ENCODE data around the gene LPP. TPM values are rescaled to one million over a fixed set of nuclear protein-coding genes. Genes with fewer than 3 reads are reported as not detected.
A peak's percentile ranks its signal among the peaks of the same experiment; 100 is the strongest.

Gene LPP
- total and polyA plus RNA-seq, 2 of the 13 experiments (the other 11 are each of a cell fraction or from before 2014, with no cell fraction given): 19.2 to 29.9 TPM

DNA sequence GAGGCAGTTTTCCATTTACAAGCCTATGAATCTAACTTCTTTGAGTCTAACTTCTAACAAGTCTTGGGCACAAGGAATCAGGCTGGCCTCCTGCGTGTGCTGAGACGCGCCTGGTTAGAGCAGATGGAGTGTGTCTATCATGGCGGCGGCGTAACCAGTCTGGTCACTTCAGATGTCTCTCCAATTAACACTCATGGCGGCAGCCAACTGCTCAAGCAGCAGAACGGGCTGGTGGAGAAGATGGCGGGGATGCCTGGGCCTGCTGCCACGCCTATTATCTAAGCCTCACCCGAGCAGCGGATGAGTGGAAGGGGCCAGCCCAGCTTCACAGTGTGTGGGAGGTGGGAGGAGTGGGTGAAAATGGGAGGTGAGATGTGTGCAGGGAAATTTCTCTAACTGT lies 771.4 kb downstream of the LPP start:
- POLR2A ChIA-PET: no interaction called here
- H3K4me2 ChIP-seq (ENCODE audit: low read depth, low read length): no peak overlapping the region
- H3K9me3 ChIP-seq (ENCODE audit: low read length): no peaks in the 10 kb centered on the region
- no peak overlapping the region for H3K27ac ChIP-seq (ENCODE audit: extremely low read length, insufficient read depth, low read length)
- CTCF ChIA-PET (ENCODE audit: low intra/inter-chr PET ratio, low total read pairs): no interaction called here
- peaks cover 8% of the 10 kb centered on the region; the same call in 1 of the 2 replicates for H3K4me1 ChIP-seq (ENCODE audit: insufficient read depth, low read length)
- no peak overlapping the region for H3K9ac ChIP-seq (ENCODE audit: insufficient read depth, low read depth, low read length)
- TF ChIP-seq, protein P1, sequence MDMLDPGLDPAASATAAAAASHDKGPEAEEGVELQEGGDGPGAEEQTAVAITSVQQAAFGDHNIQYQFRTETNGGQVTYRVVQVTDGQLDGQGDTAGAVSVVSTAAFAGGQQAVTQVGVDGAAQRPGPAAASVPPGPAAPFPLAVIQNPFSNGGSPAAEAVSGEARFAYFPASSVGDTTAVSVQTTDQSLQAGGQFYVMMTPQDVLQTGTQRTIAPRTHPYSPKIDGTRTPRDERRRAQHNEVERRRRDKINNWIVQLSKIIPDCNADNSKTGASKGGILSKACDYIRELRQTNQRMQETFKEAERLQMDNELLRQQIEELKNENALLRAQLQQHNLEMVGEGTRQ (IDR thresholded peaks at IDR 0.05; ENCODE audit: low read depth, low read length): no peak
- TF ChIP-seq, protein P1 (CRISPR knock-in tag; IDR thresholded peaks at IDR 0.05; ENCODE audit: borderline replicate concordance): no peak
- no peak for TF ChIP-seq ZFYVE20 (CRISPR knock-in tag; IDR thresholded peaks at IDR 0.05; ENCODE audit: borderline replicate concordance, low read depth)
- no peak for TF ChIP-seq ZNF446 (CRISPR knock-in tag; IDR thresholded peaks at IDR 0.05)
- no peaks in the 10 kb centered on the region for H3K36me3 ChIP-seq (replicated peaks in 1 of 2; ENCODE audit: control insufficient read depth in 1 of 2, insufficient read depth in 2 of 2, low read length in 2 of 2)
- intact Hi-C loops (cut with micrococcal nuclease; ENCODE audit: unreplicated experiment) (no loop called here), in situ Hi-C loops (cut with HindIII; ENCODE audit: extremely low pct_ligation_motif_present, low pct_unique_long_range_greater_than_20kb) (no loop called here)
- BruUV-seq (replicated peaks): no TSS peak
- no peak overlapping the region for H2AFZ ChIP-seq (ENCODE audit: low read length)
- FAIRE-seq (no peak), DNase-seq (ENCODE audit: low spot score) (no peak), ATAC-seq (no peak)
- no peaks in the 10 kb centered on the region for H3K79me2 ChIP-seq (ENCODE audit: insufficient read depth, low read length)
- H3K4me3 ChIP-seq (replicated peaks in 1 of 3; ENCODE audit: insufficient read depth in 1 of 3, low read depth in 2 of 3, low read length in 3 of 3): no peak overlapping the region
- H3K27me3 ChIP-seq (ENCODE audit: control insufficient read depth in 1 of 2, insufficient read depth in 2 of 2, low read length in 2 of 2): no peaks in the 10 kb centered on the region
- 97% methylated on average over 12 of the region's 12 CpGs for WGBS (ENCODE audit: low lambda C conversion rate)
- no peaks in the 10 kb centered on the region for H4K20me1 ChIP-seq (ENCODE audit: insufficient read depth, low read length)

DNA sequence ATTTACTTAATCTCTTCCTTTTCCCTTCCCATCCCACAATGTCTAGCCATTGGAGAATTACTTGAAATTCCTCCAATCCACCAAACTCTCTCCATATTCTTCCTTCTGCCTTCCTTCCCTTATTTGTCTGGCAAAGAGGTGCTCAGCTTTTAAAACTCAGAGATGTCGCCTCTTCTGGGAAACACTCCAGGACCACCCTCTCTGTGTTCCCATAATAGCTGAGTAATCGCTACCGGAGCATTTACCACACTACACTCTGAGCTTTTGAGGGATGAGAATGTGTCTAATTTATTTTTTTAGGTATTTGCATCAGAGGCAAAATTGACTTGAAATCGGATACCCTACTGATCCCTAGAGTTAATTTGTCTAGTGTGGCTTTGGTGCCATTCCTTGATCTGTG lies 772.2 kb downstream of the LPP start:
- intact Hi-C loops (cut with micrococcal nuclease; ENCODE audit: unreplicated experiment): no loop called here
- no peak for FAIRE-seq
- no TSS peak for BruUV-seq (replicated peaks)

More for the DNA sequence above, 772.2 kb downstream of the LPP start:
- Histone ChIP-seq H3K27me3 (ENCODE audit: control insufficient read depth in 1 of 2, insufficient read depth in 2 of 2, low read length in 2 of 2) (no peaks in the 10 kb centered on the region), H3K9me3 (ENCODE audit: low read length) (no peaks in the 10 kb centered on the region), H3K4me3 (replicated peaks in 1 of 3; ENCODE audit: insufficient read depth in 1 of 3, low read depth in 2 of 3, low read length in 3 of 3) (no peak overlapping the region), H2AFZ (ENCODE audit: low read length) (no peak overlapping the region), H3K4me1 (ENCODE audit: insufficient read depth, low read length) (peaks cover 8% of the 10 kb centered on the region; the same call in 1 of the 2 replicates), H3K79me2 (ENCODE audit: insufficient read depth, low read length) (no peaks in the 10 kb centered on the region), H3K36me3 (replicated peaks in 1 of 2; ENCODE audit: control insufficient read depth in 1 of 2, insufficient read depth in 2 of 2, low read length in 2 of 2) (no peaks in the 10 kb centered on the region), H3K9ac (ENCODE audit: insufficient read depth, low read depth, low read length) (no peak overlapping the region), H3K4me2 (ENCODE audit: low read depth, low read length) (no peak overlapping the region), H4K20me1 (ENCODE audit: insufficient read depth, low read length) (no peaks in the 10 kb centered on the region), H3K27ac (ENCODE audit: extremely low read length, insufficient read depth, low read length) (no peak overlapping the region)
- CTCF ChIA-PET (ENCODE audit: low intra/inter-chr PET ratio, low total read pairs): no interaction called here
- WGBS (ENCODE audit: low lambda C conversion rate): 98% methylated on average over 4 of the region's 4 CpGs
- TF ChIP-seq, protein P2, sequence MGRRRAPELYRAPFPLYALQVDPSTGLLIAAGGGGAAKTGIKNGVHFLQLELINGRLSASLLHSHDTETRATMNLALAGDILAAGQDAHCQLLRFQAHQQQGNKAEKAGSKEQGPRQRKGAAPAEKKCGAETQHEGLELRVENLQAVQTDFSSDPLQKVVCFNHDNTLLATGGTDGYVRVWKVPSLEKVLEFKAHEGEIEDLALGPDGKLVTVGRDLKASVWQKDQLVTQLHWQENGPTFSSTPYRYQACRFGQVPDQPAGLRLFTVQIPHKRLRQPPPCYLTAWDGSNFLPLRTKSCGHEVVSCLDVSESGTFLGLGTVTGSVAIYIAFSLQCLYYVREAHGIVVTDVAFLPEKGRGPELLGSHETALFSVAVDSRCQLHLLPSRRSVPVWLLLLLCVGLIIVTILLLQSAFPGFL (CRISPR knock-in tag; IDR thresholded peaks at IDR 0.05): no peak
- TF ChIP-seq MAFK (conservative IDR thresholded peaks at IDR 0.05 in 1 of 2, IDR thresholded peaks at IDR 0.05 in 1 of 2; ENCODE audit: low read length in 2 of 2): 0 out of 4 replicates have a peak, but pooled peaks of 1 of the 2 experiments have one; percentile 7
- DNase-seq (ENCODE audit: low spot score) (no peak), ATAC-seq (no peak)
- in situ Hi-C loops (cut with HindIII; ENCODE audit: extremely low pct_ligation_motif_present, low pct_unique_long_range_greater_than_20kb): no loop called here
- POLR2A ChIA-PET: no interaction called here
